Pulmonary artery endothelial cell (primary cell): Measurements from ENCODE around the gene ANKRD1. TPM values are rescaled to one million over a fixed set of nuclear protein-coding genes. Genes with fewer than 3 reads are reported as not detected.
"Not testable (repeated sequence)": the region's sequence is repeated elsewhere in the genome, so short reads cannot be mapped to it uniquely, and the experiment has no call there.

ENCODE experiments used
- DNase-seq: peaks from one replicate; pipeline ENCODE4 v3.0.0-alpha.2; 2011; ENCODE audit warnings: low read depth, low spot score
- total RNA-seq: library from RNA; depleted of rRNA; stranded (reverse); fragments of >200 nt; gene quantifications from 2 replicates; pipeline ENCODE4 v1.2.3, GENCODE V29; 2014

The ANKRD1 gene
- 660 and 1,189 TPM in 2 replicates for total RNA-seq

- DNase-seq = peak; percentile 99
Measured at GRCh38 chr10:90920986-90921666, at the start of gene ANKRD1. Gene ANKRD1, minus strand, starts transcription at chr10:90921087. Its CDS starts 60 bp downstream, at chr10:90921027.

GRCh38 chr10:90969947-90970673 lies 49.2 kb upstream of the ANKRD1 start:
- DNase-seq = no peak

GRCh38 chr10:90969121-90969534 lies 48.2 kb upstream of the ANKRD1 start:
- DNase-seq = no peak

DNA sequence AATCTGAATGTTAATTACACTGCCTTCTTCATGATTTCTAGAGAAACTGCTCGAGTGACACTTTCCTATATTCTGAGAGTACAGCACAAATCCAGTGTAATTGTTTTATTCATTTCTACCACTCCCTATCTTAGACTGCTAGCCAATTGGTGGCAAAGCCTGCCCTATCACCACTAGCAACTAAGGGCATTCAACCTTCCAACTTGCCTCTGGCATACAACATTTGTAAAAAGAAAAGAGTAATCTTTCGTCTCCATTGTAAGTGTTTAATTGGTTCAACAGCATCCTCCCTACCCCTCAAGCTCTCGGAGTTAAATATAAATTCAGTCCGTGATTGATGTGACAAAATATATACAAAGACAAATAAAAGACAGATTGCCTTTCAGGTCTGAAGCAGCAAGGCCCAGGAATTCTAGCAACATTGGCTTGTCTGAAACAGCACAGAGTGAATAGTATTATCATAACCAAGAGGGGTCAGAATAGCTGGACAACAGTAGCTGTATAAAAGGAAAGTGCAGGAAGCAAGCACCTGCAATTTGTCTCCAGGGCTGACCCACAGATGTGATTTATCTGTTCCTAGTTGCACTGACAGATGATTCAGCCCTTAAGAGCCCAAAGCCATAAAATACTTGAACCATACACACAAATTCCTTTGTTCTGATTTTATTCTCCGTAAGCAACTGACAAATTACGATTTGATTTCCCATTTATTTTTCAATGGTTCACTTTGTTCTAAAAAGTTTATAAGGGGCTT lies 47.6 kb upstream of the ANKRD1 start:
- DNase-seq = no peak

DNA sequence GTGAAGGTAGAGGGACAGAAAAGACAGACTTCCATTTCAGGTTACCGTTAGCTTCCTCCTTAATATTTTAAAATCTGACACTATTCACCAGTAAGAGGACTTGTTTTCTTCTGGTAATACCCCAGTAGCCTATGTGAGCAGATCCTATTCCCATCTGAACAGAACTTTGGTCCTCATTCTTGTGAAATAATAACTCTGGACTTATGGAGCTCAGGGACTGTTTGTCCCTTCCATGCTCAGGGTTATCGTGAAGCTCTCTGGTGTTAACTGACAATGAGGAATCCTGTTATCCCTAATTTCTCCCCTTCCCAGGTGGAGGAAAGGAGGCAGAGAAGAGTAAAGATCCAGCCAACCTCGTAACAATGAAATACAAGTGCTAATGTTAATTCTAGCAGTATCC lies 47.0 kb upstream of the ANKRD1 start:
- DNase-seq = no peak

- DNase-seq = no peak
Measured at GRCh38 chr10:90966146-90966545, 45.3 kb upstream of the ANKRD1 start.

- DNase-seq = no peak
Measured at GRCh38 chr10:90965720-90966119, 44.8 kb upstream of the ANKRD1 start.

GRCh38 chr10:90964781-90965465 lies 44.0 kb upstream of the ANKRD1 start:
- DNase-seq = no peak

DNA sequence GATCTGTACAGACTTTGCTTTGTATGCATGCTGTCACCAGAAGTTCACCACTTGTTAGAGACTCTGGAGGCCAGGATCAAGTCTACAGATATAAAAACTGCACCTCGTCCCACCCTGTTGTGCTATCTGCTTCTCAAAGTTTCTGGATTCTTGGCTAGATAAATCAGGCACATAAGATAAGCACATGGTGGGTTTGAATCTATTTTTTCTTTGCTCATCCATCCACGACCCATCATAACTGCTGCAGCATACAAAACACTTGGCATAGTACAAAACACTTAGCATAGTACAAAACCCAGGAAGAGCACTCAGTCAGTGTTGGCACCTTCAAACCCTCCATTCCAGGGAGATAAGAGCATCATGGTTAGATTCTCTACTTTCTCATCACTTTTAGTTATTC lies 42.4 kb upstream of the ANKRD1 start:
- no peak for DNase-seq

DNA sequence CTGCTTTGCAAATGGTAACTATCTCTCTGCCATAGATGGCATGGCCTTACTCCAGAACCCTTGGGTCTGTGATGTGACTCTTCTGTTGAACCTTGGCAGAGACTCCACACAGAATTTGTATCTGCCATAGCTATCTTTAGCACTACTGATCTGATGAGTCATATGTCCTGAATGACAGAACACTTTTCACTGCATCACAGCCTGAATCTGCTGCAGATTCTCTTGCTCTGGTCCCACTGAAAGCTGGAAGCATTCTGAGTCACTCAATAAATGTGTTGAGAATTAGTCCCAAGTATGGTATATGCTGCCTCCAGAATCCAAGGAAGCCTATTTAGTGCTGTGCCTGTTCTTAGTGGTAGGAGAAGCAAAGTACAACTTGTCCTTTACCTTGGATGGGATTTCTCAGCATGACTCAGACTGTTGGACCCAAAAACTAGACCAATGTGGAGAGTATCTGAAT lies 39.5 kb upstream of the ANKRD1 start:
- DNase-seq = no peak

DNA sequence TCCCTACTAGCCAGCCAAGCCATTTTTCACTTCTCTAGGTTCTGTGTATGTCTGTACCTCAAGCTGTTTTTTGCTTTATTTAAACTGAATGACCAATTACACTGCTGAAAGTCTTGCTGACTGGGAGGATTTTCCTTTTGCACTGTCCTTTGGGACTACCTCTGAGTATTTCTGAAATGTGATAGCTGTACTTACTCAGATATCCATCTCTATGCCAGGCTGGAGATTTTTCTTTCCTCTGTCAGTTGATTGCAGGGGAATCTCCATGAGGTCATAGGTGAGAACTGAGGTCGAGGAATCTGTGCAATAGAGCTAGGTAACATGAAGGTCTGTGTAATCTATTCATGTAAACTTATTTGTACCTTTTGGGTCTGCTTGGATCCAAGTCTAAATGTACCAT lies 38.9 kb upstream of the ANKRD1 start:
- DNase-seq = no peak

GRCh38 chr10:90958781-90959180 lies 37.9 kb upstream of the ANKRD1 start:
- no peak for DNase-seq

DNA sequence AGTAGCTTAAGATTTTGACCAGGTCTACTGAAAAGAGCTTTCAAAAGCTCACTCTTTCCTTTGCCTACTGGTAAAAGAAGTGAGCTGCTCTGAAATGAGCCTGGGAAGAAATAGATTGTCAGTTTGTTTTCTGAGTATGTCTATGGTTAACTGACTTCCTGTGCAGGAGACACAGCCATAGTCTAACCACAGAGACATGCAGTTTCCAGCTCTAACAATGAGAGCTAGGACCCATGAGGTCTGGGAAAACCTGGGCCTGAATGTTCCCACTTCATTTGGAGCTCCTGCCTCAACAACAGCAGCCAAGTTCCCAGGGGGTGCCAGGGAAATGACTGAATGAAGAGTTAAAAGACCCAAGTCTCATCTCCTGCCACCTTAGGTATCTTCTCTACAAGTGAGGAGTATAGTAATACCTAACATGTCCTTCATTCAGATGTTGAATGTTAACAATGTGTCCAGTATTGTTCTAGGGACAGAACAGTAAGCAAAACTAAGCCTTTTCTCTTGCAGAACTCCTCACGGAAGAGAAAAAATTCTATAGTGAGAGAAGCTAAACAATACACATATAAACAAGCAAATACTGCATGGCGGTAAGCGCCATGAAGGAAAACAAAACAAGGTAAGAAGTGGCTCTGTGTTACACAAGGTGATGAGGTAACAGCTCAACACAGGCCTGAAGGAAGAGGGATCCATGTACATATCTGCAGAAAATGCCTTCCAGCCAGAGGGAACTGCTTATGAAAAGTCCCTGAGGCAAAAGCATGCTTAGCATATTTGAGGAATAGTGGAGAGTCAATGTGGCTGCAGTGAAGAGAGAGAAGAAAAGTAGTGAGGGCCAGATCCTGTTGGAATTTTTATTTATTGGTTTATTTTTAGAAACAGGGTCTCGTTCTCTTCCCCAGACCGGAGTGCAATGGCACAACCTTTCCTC lies 26.4 kb upstream of the ANKRD1 start:
- DNase-seq = no peak

DNA sequence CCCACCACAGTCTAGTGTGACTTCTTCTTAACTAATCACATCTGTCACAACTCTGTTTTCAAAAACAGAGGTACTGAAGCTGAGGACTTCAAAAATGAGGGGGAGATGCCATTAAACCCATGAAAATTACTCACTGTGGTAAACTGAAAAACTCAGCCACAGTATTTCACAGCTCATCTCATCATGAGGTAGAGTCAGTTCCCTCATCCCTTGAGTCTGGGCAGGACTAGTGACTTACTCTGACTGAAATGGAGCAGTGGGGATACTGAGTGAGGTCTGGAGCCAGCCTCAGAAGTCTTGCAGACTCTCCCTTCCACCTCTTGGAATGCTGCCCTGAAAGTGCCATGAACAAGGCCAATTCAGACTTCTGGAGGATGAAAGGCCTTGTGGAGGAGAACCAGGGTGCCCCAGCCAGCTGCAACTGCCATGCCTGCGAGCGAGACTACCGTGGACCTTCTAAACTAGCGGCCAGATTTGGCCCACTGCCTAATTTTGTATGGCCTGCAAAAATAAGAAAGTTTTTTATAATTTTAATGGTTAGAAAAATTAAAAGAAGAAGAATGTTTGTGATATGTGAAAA lies 24.7 kb upstream of the ANKRD1 start:
- no peak for DNase-seq

DNA sequence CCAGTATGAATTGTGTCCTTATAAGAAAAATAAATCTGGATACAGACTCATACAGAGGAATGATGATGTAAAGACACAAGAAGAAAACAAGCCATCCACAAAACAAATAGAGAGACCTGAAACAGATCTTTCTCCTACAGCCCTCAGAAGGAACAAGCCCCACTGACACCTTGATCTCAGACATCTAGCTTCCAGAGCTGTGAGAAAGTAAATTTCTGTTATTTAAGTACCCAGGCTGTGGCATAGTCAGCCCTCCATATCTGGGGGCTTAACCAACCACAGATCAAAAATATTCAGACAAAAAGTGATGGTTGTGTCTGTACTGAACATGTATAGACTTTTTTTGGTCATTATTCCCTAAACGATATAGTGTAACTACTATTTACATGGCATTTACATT lies 23.9 kb upstream of the ANKRD1 start:
- no peak for DNase-seq

- DNase-seq = not testable (repeated sequence)
Measured at GRCh38 chr10:90942980-90943379, 22.1 kb upstream of the ANKRD1 start.

DNA sequence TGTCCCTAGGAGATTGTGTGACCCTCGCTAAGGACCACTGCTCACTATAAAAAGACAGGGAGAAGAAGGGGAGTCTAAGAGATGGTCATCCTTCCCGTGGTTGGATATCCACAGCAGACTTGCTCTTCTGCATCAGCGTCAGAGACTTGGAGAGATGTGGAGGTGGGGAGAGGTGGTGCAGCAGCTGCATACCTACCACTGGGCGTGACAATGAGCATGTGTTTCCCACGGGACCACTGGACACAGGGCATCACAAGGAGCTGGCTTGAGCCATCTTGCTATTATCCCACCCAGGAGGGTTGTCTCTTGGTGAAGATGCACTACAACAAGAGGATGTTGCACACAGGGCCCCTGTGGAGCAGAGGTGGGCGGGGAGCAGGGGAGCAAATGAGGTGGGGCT lies 18.8 kb upstream of the ANKRD1 start:
- no peak for DNase-seq

DNA sequence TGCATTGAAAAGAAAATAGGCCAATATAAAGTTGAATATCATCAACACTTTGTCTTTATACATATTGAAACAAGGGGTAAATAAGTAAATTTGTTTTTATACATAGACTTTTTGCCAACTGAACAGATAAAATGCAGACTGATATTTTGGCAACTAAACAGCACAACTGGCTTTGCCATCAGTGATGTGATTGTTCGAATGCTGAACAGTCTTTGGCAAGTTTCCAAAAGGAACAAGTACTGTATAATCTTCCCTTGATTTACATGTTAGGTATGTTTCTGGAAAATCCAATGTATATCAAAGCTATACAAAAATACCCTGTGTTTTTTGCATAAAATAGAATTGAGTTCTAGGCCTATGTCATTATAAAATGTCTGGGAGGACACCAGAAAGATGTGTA lies 18.2 kb upstream of the ANKRD1 start:
- DNase-seq = no peak

- DNase-seq = no peak
Measured at GRCh38 chr10:90937645-90938258, 16.9 kb upstream of the ANKRD1 start.

- no peak for DNase-seq
Measured at GRCh38 chr10:90936276-90936659, 15.4 kb upstream of the ANKRD1 start.
